Right lobe of liver (tissue), 6 donors: ENCODE data around the gene BABAM1. TPM values are rescaled to one million over a fixed set of nuclear protein-coding genes. Genes with fewer than 3 reads are reported as not detected.
A peak's percentile ranks its signal among the peaks of the same experiment; 100 is the strongest.

Source experiments
- ATAC-seq, 4 donors: fragments of 200-7000 bp; cut with Tn5 transposase; one replicate each; pipeline ENCODE4 v1.9.1; 2020; ENCODE audit warnings: mild to moderate bottlenecking in 4 of 4, moderate library complexity in 4 of 4
- DNase-seq, 3 donors: peaks; one replicate each; pipeline ENCODE4 v3.0.0-alpha.2; 2020
- H3K27ac ChIP-seq, 3 donors: fragments of 200-600 bp; one replicate each; pipeline ENCODE4 v1.8.0; 2022
- H3K27me3 ChIP-seq, 2 donors: fragments of 200-600 bp; one replicate each; pipeline ENCODE4 v1.8.0; 2022
- H3K36me3 ChIP-seq, 4 donors: fragments of 200-600 bp; sonication (generic) in 1 of 4; one replicate each; pipeline versions ENCODE4 v1.5.1 to v1.8.0; 2017 to 2022; ENCODE audit warnings: control low read depth in 1 of 4
- H3K4me1 ChIP-seq, 4 donors: fragments of 200-600 bp; sonication (generic) in 1 of 4; one replicate each; pipeline versions ENCODE4 v1.5.1 to v1.8.0; 2017 to 2022; ENCODE audit warnings: control low read depth in 1 of 4
- H3K4me3 ChIP-seq, 3 donors: fragments of 200-600 bp; one replicate each; pipeline ENCODE4 v1.8.0; 2022
- H3K9me3 ChIP-seq, 4 donors: fragments of 200-600 bp; sonication (generic) in 1 of 4; one replicate each; pipeline versions ENCODE4 v1.5.1 to v1.8.0; 2017 to 2022; ENCODE audit warnings: control low read depth in 1 of 4
- CTCF ChIP-seq, 4 donors: fragments of 200-600 bp in 3 of 4; fragments of 450-650 bp in 1 of 4; IDR thresholded peaks; one replicate each; pipeline versions ENCODE4 v1.5.1 to v1.8.0; 2016 to 2022; ENCODE audit warnings: antibody characterized with exemption in 4 of 4, mild to moderate bottlenecking in 2 of 4
- POLR2A ChIP-seq: fragments of 450-650 bp; IDR thresholded peaks from one replicate; pipeline ENCODE4 v1.6.1; 2017; ENCODE audit warnings: antibody characterized with exemption, mild to moderate bottlenecking
- WGBS: methylation state at CpG from one replicate; pipeline ENCODE4 v1.1.6; 2018; ENCODE audit warnings: low coverage, low lambda C conversion rate; ENCODE audit not compliant: insufficient coverage; ENCODE audit errors: missing lambda C conversion rate; 5-methylcytosine and 5-hydroxymethylcytosine counted together
- intact Hi-C, 2 donors: fragments of 100-400 bp; cut with DNase I; formaldehyde crosslinking; loops; one replicate each; pipeline versions ENCODE4 v1.11.2 to v1.14.1; 2022
- total RNA-seq, 6 experiments: library from RNA; depleted of rRNA in 2 of 6; stranded (reverse); fragments of >200 nt in 2 of 6; fragmentation: NEBNext Ultra II Directional in 3 of 6; extraction: Animal tissue kit (Norgen Biotek cat#: 25700) in 3 of 6; gene quantifications; one replicate each; pipeline versions ENCODE4 v1.1.0 to v1.2.4, GENCODE V29; 2016 to 2023
- donor health status: DM: no; HTN: yes; CAD: no.
- donor health status: DM: no; HTN: no; CAD: no.
- donor health status: DM: no; HTN: no; CAD: no.
- donor health status: DM: no; HTN: yes; CAD: no.
- donor health status: DM: no; HTN: yes; CAD: no.

BABAM1 gene
- total RNA-seq, 6 experiments from 2014 or later = 29.2 to 51.3 (median 37.9) TPM

GRCh38 chr19:17311455-17312188 is 44.4 kb downstream of the BABAM1 start:
- no peaks in the 10 kb centered on the region for H3K9me3 ChIP-seq
- DNase-seq = no peak
- no peak for TF ChIP-seq CTCF (IDR thresholded peaks at IDR 0.05)
- peaks cover 0 to 16% (median 6%) of the 10 kb centered on the region in 4 donors for H3K4me1 ChIP-seq
- H3K4me3 ChIP-seq = no peak overlapping the region
- H3K36me3 ChIP-seq = peaks cover 0 to 23% (median 12%) of the 10 kb centered on the region in 4 donors
- H3K27me3 ChIP-seq = no peaks in the 10 kb centered on the region
- WGBS = 67% methylated on average over 9 of the region's 11 CpGs
- intact Hi-C loops = no loop called here
- ATAC-seq = peak in 1 of 4 donors; percentile 1
- H3K27ac ChIP-seq = no peak overlapping the region

- Histone ChIP-seq H3K4me1 (peaks cover 0 to 10% (median 3%) of the 10 kb centered on the region in 4 donors), H3K9me3 (no peaks in the 10 kb centered on the region), H3K36me3 (peaks cover 0 to 23% (median 12%) of the 10 kb centered on the region in 4 donors), H3K27me3 (no peaks in the 10 kb centered on the region), H3K4me3 (no peak overlapping the region), H3K27ac (no peak overlapping the region)
- no peak for DNase-seq
- TF ChIP-seq POLR2A = no peak
- no peak for TF ChIP-seq CTCF (IDR thresholded peaks at IDR 0.05)
- no peak for ATAC-seq
- intact Hi-C loops = no loop called here
- 54% methylated on average over 4 of the region's 20 CpGs for WGBS
Measured at GRCh38 chr19:17312189-17313113, 45.2 kb downstream of the BABAM1 start.

GRCh38 chr19:17314007-17314593 is 46.9 kb downstream of the BABAM1 start:
- intact Hi-C loops = no loop called here
- Histone ChIP-seq H3K4me1 (peaks cover 0 to 10% (median 3%) of the 10 kb centered on the region in 4 donors), H3K9me3 (no peaks in the 10 kb centered on the region), H3K27me3 (no peaks in the 10 kb centered on the region), H3K27ac (no peak overlapping the region), H3K36me3 (peaks cover 0 to 24% (median 12%) of the 10 kb centered on the region in 4 donors), H3K4me3 (no peak overlapping the region)
- TF ChIP-seq POLR2A = no peak
- no peak for TF ChIP-seq CTCF (IDR thresholded peaks at IDR 0.05)
- DNase-seq (no peak), ATAC-seq (no peak)
- WGBS = 87% methylated on average over 9 of the region's 19 CpGs

- no peaks in the 10 kb centered on the region for H3K9me3 ChIP-seq
- intact Hi-C loops = no loop called here
- H3K36me3 ChIP-seq = peaks cover 0 to 34% (median 16%) of the 10 kb centered on the region in 4 donors
- TF ChIP-seq POLR2A (no peak), CTCF (IDR thresholded peaks at IDR 0.05) (no peak)
- ATAC-seq = no peak
- no peaks in the 10 kb centered on the region for H3K27me3 ChIP-seq
- H3K4me1 ChIP-seq = no peaks in the 10 kb centered on the region
- no peak overlapping the region for H3K4me3 ChIP-seq
- H3K27ac ChIP-seq = no peak overlapping the region
- DNase-seq = no peak
- WGBS = 46% methylated on average over 3 of the region's 6 CpGs
Measured at GRCh38 chr19:17318966-17319365, 51.7 kb downstream of the BABAM1 start.
